ENCODE data around the gene OR4X1.
"Not testable (repeated sequence)": the region's sequence is repeated elsewhere in the genome, so short reads cannot be mapped to it uniquely, and the experiment has no call there.

Gene OR4X1

GRCh38 chr11:48263423-48263911 is at the start of gene OR4X1:
OR4X1 (plus strand) TSS chr11:48263861; CDS start chr11:48263861, 0 bp downstream.
- DNase-seq (ENCODE audit: low spot score) = no peak

- DNase-seq (ENCODE audit: low spot score) = no peak
These were observed 47.2 kb upstream of the OR4X1 start, which contains the start of gene OR4B1 for GRCh38 chr11:48216510-48216909. OR4B1 (plus strand) TSS chr11:48216810; CDS start chr11:48216810, 0 bp downstream.

- no peak for DNase-seq (ENCODE audit: low spot score)
These were observed 34.9 kb upstream of the OR4X1 start for GRCh38 chr11:48228761-48229160.

GRCh38 chr11:48230057-48230456 is 33.6 kb upstream of the OR4X1 start:
- not testable (repeated sequence) for DNase-seq (ENCODE audit: low spot score)

GRCh38 chr11:48237727-48238126 is 25.9 kb upstream of the OR4X1 start:
- DNase-seq (ENCODE audit: low spot score) = no peak

- DNase-seq (ENCODE audit: low spot score) = no peak
These were observed 21.2 kb upstream of the OR4X1 start for GRCh38 chr11:48242501-48242900.

- DNase-seq (ENCODE audit: low spot score) = no peak
These were observed 18.9 kb upstream of the OR4X1 start, which contains the start of gene OR4X2 for GRCh38 chr11:48244804-48245203. OR4X2 (plus strand) TSS chr11:48245104; CDS start chr11:48245104, 0 bp downstream.

- DNase-seq (ENCODE audit: low spot score) = no peak
These were observed 14.8 kb upstream of the OR4X1 start for GRCh38 chr11:48248902-48249301.

GRCh38 chr11:48261600-48261999 is 2.1 kb upstream of the OR4X1 start:
- DNase-seq (ENCODE audit: low spot score) = no peak

- no peak for DNase-seq (ENCODE audit: low spot score)
These were observed 7.0 kb downstream of the OR4X1 start for GRCh38 chr11:48270621-48271020.

- DNase-seq (ENCODE audit: low spot score) = no peak
These were observed 8.9 kb downstream of the OR4X1 start for GRCh38 chr11:48272606-48273005.

GRCh38 chr11:48305923-48306322 is 42.3 kb downstream of the OR4X1 start, which contains the start of gene OR4S1:
OR4S1 (plus strand) TSS chr11:48306223; CDS start chr11:48306223, 0 bp downstream.
- DNase-seq (ENCODE audit: low spot score) = no peak

- peak; percentile 22 for DNase-seq (ENCODE audit: low spot score)
These were observed 44.2 kb downstream of the OR4X1 start for GRCh38 chr11:48307760-48308386.

- DNase-seq (ENCODE audit: low spot score) = not testable (repeated sequence)
These were observed 49.9 kb downstream of the OR4X1 start for GRCh38 chr11:48313590-48313989.

All from cerebellar cortex (tissue), 1 donor.